Mesodermal cell (in vitro differentiated cells): Measurements from ENCODE around the gene NME7.

Experiments used
- H3K27ac ChIP-seq: 2 replicates; pipeline ENCODE4 v1.7.0; 2013; ENCODE audit warnings: mild to moderate bottlenecking, low read depth, low read length, moderate library complexity; ENCODE audit not compliant: severe bottlenecking
- H3K36me3 ChIP-seq: 2 replicates; pipeline ENCODE4 v1.7.1; 2013; ENCODE audit warnings: mild to moderate bottlenecking, low read length, moderate library complexity; ENCODE audit not compliant: control insufficient read depth, insufficient read depth
- H3K4me1 ChIP-seq: one replicate; pipeline ENCODE4 v1.7.1; 2013; ENCODE audit warnings: mild to moderate bottlenecking, low read length; ENCODE audit not compliant: insufficient read depth, control insufficient read depth, poor library complexity, severe bottlenecking
- H3K4me3 ChIP-seq: 2 replicates; pipeline ENCODE4 v1.7.0; 2013; ENCODE audit warnings: low read length, control low read depth, mild to moderate bottlenecking; ENCODE audit not compliant: insufficient read depth, poor library complexity, severe bottlenecking; ENCODE audit errors: extremely low read depth
- H3K9me3 ChIP-seq: 2 replicates; pipeline ENCODE4 v1.7.1; 2013; ENCODE audit warnings: mild to moderate bottlenecking, low read length, moderate library complexity; ENCODE audit not compliant: control insufficient read depth
- WGBS, 2 experiments: methylation state at CpG; one replicate each; pipeline ENCODE4 v1.1.5; 2013; ENCODE audit warnings: missing lambda C conversion rate in 2 of 2; ENCODE audit not compliant: insufficient coverage in 2 of 2; 5-methylcytosine and 5-hydroxymethylcytosine counted together

Gene NME7

GRCh38 chr1:169094897-169095569 lies 272.6 kb downstream of the NME7 start:
- Histone ChIP-seq H3K36me3 (no peaks in the 10 kb centered on the region), H3K4me1 (no peaks in the 10 kb centered on the region), H3K27ac (no peak overlapping the region), H3K4me3 (no peak overlapping the region), H3K9me3 (no peaks in the 10 kb centered on the region)
- 82 to 94% methylated on average over 2 to 3 of the region's 4 CpGs for WGBS, 2 experiments

- Histone ChIP-seq H3K27ac (no peak overlapping the region), H3K4me3 (no peak overlapping the region), H3K4me1 (peaks cover 6% of the 10 kb centered on the region), H3K9me3 (no peaks in the 10 kb centered on the region), H3K36me3 (no peaks in the 10 kb centered on the region)
- 100% methylated on average over 1 of the region's 2 CpGs; no CpG with 5 or more reads in 1 of the 2 experiments for WGBS, 2 experiments
Observed at GRCh38 chr1:169092399-169092798, 275.2 kb downstream of the NME7 start.

GRCh38 chr1:169091480-169091941 lies 276.1 kb downstream of the NME7 start:
- Histone ChIP-seq H3K36me3 (no peaks in the 10 kb centered on the region), H3K9me3 (no peaks in the 10 kb centered on the region), H3K27ac (no peak overlapping the region), H3K4me1 (peaks cover 11% of the 10 kb centered on the region), H3K4me3 (no peak overlapping the region)
- 90 to 96% methylated on average over 2 of the region's 4 CpGs for WGBS, 2 experiments

GRCh38 chr1:169090900-169091311 lies 276.7 kb downstream of the NME7 start:
- H3K9me3 ChIP-seq, result no peaks in the 10 kb centered on the region
- peaks cover 13% of the 10 kb centered on the region for H3K4me1 ChIP-seq
- no peaks in the 10 kb centered on the region for H3K36me3 ChIP-seq
- H3K27ac ChIP-seq, result no peak overlapping the region
- no peak overlapping the region for H3K4me3 ChIP-seq
- WGBS, 2 experiments, result 91 to 95% methylated on average over 3 of the region's 4 CpGs

GRCh38 chr1:169090308-169090899 lies 277.2 kb downstream of the NME7 start:
- H3K36me3 ChIP-seq, result no peaks in the 10 kb centered on the region
- 89 to 100% methylated on average over 3 of the region's 4 CpGs for WGBS, 2 experiments
- H3K4me1 ChIP-seq, result peaks cover 13% of the 10 kb centered on the region
- H3K27ac ChIP-seq, result no peak overlapping the region
- H3K4me3 ChIP-seq, result no peak overlapping the region
- no peaks in the 10 kb centered on the region for H3K9me3 ChIP-seq

- H3K9me3 ChIP-seq, result no peaks in the 10 kb centered on the region
- H3K4me1 ChIP-seq, result peaks cover 13% of the 10 kb centered on the region
- WGBS, 2 experiments, result no CpG with 5 or more reads among the region's 2 CpGs
- no peak overlapping the region for H3K27ac ChIP-seq
- H3K36me3 ChIP-seq, result no peaks in the 10 kb centered on the region
- H3K4me3 ChIP-seq, result no peak overlapping the region
Observed at GRCh38 chr1:169089776-169090175, 277.8 kb downstream of the NME7 start.

GRCh38 chr1:169087876-169088275 lies 279.7 kb downstream of the NME7 start:
- no peaks in the 10 kb centered on the region for H3K9me3 ChIP-seq
- no peaks in the 10 kb centered on the region for H3K36me3 ChIP-seq
- WGBS, 2 experiments, result 60 to 100% methylated on average over 1 of the region's 4 CpGs
- no peak overlapping the region for H3K4me3 ChIP-seq
- peaks cover 13% of the 10 kb centered on the region for H3K4me1 ChIP-seq
- H3K27ac ChIP-seq, result peak overlapping the region; percentile 76

GRCh38 chr1:169086603-169087455 lies 280.8 kb downstream of the NME7 start:
- H3K36me3 ChIP-seq, result no peaks in the 10 kb centered on the region
- no peaks in the 10 kb centered on the region for H3K9me3 ChIP-seq
- H3K27ac ChIP-seq, result peak overlapping the region; percentile 76
- H3K4me1 ChIP-seq, result peaks cover 13% of the 10 kb centered on the region
- 94 to 96% methylated on average over 2 to 3 of the region's 3 CpGs for WGBS, 2 experiments
- no peak overlapping the region for H3K4me3 ChIP-seq

GRCh38 chr1:169085911-169086310 lies 281.7 kb downstream of the NME7 start:
- Histone ChIP-seq H3K4me3 (no peak overlapping the region), H3K9me3 (no peaks in the 10 kb centered on the region), H3K4me1 (peaks cover 13% of the 10 kb centered on the region), H3K36me3 (no peaks in the 10 kb centered on the region), H3K27ac (peak overlapping the region; percentile 13)
- 56 to 72% methylated on average over 2 of the region's 2 CpGs for WGBS, 2 experiments
